ENCODE measurements around the gene STK39. TPM values are rescaled to one million over a fixed set of nuclear protein-coding genes. Genes with fewer than 3 reads are reported as not detected.

The STK39 gene
- total RNA-seq, 1 experiment from 2014 or later, result 22.1 TPM

DNA sequence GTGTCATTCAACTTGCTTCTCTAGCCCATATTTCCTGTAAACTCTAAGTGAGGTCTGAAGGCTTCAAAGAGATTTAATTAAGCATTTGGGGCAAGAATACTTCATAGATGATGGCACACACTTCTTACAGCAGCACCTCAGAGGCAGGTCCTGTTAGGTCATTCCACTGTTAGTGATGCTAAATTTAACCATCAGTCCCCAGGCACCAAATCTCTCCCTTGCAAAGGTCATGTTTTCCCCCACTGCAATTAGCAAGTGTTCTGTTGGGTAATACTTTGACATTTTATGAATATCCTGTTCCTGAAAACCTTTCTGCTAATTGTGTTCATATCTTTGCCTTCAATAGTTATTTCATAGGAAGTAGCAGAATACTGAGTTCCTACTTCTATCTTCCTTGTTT is 117.0 kb downstream of the STK39 start:
- Histone ChIP-seq H3K23ac (ENCODE audit: insufficient read length, low read depth, low read length) (no peak overlapping the region), H3K56ac (ENCODE audit: insufficient read length, low read depth, low read length) (no peak overlapping the region), H3K23me2 (ENCODE audit: insufficient read length, low read depth, low read length, poor library complexity, severe bottlenecking) (no peaks in the 10 kb centered on the region), H2BK15ac (ENCODE audit: low read depth, low read length) (no peak overlapping the region), H3K27me3 (ENCODE audit: insufficient read depth, low read length) (no peaks in the 10 kb centered on the region), H3K79me1 (ENCODE audit: insufficient read depth, low read depth, low read length, poor library complexity, severe bottlenecking) (no peaks in the 10 kb centered on the region), H4K20me1 (ENCODE audit: control insufficient read depth, insufficient read depth, insufficient read length) (no peaks in the 10 kb centered on the region), H4K8ac (replicated peaks; ENCODE audit: insufficient read length, low read depth, low read length) (no peak overlapping the region), H4K5ac (ENCODE audit: insufficient read length, low read depth, low read length) (no peak overlapping the region), H3K9me3 (ENCODE audit: control insufficient read depth, low read depth, low read length) (no peaks in the 10 kb centered on the region), H3K4me2 (ENCODE audit: insufficient read depth, insufficient read length, low read length) (no peak overlapping the region), H2BK20ac (ENCODE audit: low read depth, low read length, poor library complexity, severe bottlenecking) (no peak overlapping the region), H2AFZ (ENCODE audit: low read length) (no peak overlapping the region), H2BK12ac (ENCODE audit: insufficient read length, low read depth, low read length) (no peak overlapping the region), H3K4me1 (ENCODE audit: insufficient read depth, low read length) (no peaks in the 10 kb centered on the region), H3K14ac (ENCODE audit: insufficient read depth, low read length) (no peak overlapping the region), H2AK5ac (ENCODE audit: insufficient read length, low read length) (no peak overlapping the region), H3K4ac (ENCODE audit: low read depth, low read length) (no peak overlapping the region), H2BK120ac (ENCODE audit: low read depth, low read length, poor library complexity, severe bottlenecking) (no peak overlapping the region), H2BK5ac (ENCODE audit: insufficient read length, low read length) (no peak overlapping the region), H3T11ph (ENCODE audit: low read length) (no peak overlapping the region), H3K27ac (ENCODE audit: insufficient read length, low read depth, low read length) (no peak overlapping the region), H4K91ac (ENCODE audit: insufficient read length, low read depth, low read length) (no peak overlapping the region), H3K9ac (ENCODE audit: extremely low read depth, insufficient read length, low read length) (no peak overlapping the region), H3K79me2 (ENCODE audit: insufficient read depth, low read length) (no peaks in the 10 kb centered on the region), H3K18ac (ENCODE audit: insufficient read length, low read depth, low read length) (no peak overlapping the region)
- Mint-ChIP-seq H3K4me1 (peaks cover 4 to 6% of the 10 kb centered on the region in 2 experiments), H3K27me3 (ENCODE audit: low read depth) (no peaks in the 10 kb centered on the region), H3K9me3 (no peaks in the 10 kb centered on the region), H3K4me3 (no peak overlapping the region), H3K27ac (no peak overlapping the region), H3K36me3 (ENCODE audit: insufficient read depth in 1 of 3, low read depth in 3 of 3) (peaks cover 2 to 13% (median 8%) of the 10 kb centered on the region in 3 experiments; a peak in 6 of 7 replicates)
- DNase-seq, result no peak
- TF ChIP-seq, protein P1, sequence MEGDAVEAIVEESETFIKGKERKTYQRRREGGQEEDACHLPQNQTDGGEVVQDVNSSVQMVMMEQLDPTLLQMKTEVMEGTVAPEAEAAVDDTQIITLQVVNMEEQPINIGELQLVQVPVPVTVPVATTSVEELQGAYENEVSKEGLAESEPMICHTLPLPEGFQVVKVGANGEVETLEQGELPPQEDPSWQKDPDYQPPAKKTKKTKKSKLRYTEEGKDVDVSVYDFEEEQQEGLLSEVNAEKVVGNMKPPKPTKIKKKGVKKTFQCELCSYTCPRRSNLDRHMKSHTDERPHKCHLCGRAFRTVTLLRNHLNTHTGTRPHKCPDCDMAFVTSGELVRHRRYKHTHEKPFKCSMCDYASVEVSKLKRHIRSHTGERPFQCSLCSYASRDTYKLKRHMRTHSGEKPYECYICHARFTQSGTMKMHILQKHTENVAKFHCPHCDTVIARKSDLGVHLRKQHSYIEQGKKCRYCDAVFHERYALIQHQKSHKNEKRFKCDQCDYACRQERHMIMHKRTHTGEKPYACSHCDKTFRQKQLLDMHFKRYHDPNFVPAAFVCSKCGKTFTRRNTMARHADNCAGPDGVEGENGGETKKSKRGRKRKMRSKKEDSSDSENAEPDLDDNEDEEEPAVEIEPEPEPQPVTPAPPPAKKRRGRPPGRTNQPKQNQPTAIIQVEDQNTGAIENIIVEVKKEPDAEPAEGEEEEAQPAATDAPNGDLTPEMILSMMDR (conservative IDR thresholded peaks at IDR 0.05), result no peak
